ENCODE data around the gene PACC1.

Gene PACC1
- long read RNA-seq, donor 1, transcript TMEM206-201 (8 exons, 2,475 nt), result major isoform, 10 of 21 reads
- long read RNA-seq, donor 1, partial matches to known transcripts, result 11 of 21 reads
- long read RNA-seq, donor 1, other reads (novel, unspliced or antisense), result 0 of 21 reads
- long read RNA-seq, donor 2, partial matches to known transcripts, result 0 of 4 reads
- long read RNA-seq, donor 2, other reads (novel, unspliced or antisense), result 0 of 4 reads
- long read RNA-seq, donor 3, partial matches to known transcripts, result 0 of 4 reads
- long read RNA-seq, donor 3, other reads (novel, unspliced or antisense), result 0 of 4 reads
- long read RNA-seq, donor 4, partial matches to known transcripts, result 5 of 8 reads
- long read RNA-seq, donor 4, other reads (novel, unspliced or antisense), result 0 of 8 reads
- long read RNA-seq, donor 5, partial matches to known transcripts, result 0 of 2 reads
- long read RNA-seq, donor 5, other reads (novel, unspliced or antisense), result 0 of 2 reads
- long read RNA-seq, donor 6, partial matches to known transcripts, result 8 of 12 reads
- long read RNA-seq, donor 6, other reads (novel, unspliced or antisense), result 0 of 12 reads
- long read RNA-seq, donor 7, transcript TMEM206-201 (8 exons, 2,475 nt), result major isoform, 8 of 8 reads
- long read RNA-seq, donor 7, partial matches to known transcripts, result 0 of 8 reads
- long read RNA-seq, donor 7, other reads (novel, unspliced or antisense), result 0 of 8 reads
- long read RNA-seq, donor 8, transcript TMEM206-201 (8 exons, 2,475 nt), result major isoform, 8 of 15 reads
- long read RNA-seq, donor 8, partial matches to known transcripts, result 7 of 15 reads
- long read RNA-seq, donor 8, other reads (novel, unspliced or antisense), result 0 of 15 reads

DNA sequence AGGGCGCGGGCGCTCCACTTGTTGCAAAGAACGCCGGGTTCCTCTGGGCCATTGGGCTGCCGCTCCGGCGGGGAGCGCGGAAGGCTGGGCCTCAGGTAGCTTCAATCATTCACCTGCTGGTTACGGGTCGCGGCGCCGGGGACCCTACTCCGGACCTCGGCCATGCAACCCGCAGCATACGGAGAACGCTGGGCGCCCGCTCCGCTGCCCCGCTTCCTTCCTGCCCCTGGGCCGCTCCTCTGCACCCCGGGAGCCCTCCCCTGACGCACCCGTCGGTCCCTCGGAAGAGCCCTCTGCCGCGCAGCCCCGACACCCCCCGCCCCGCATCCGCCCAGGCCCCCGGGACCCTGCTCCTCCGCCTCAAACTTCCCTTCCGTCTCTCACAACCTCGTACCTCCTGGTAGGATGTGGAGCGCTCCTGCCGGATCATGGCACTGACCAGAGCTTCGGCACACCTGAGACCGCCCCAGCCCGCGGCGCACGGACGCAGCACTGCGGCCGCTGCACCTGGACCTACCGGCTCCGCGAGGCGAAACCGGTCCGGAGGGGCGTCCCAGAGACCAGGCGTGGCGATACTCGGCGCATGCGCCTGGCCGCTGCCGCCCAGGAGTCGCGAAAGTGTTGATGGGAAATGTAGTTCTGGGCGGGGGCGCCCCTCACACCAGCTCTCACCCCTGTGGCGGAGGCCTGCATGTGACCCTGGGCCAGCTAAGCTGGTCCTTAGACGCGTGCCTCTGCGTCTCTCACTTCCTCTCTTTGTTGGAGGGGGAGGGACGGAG, at the start of gene PACC1:
PACC1 (minus strand) TSS at position 559 of the 779 bp plus-strand sequence; CDS start at position 430, 129 bp downstream.
- peak; percentile 90 for DNase-seq

DNA sequence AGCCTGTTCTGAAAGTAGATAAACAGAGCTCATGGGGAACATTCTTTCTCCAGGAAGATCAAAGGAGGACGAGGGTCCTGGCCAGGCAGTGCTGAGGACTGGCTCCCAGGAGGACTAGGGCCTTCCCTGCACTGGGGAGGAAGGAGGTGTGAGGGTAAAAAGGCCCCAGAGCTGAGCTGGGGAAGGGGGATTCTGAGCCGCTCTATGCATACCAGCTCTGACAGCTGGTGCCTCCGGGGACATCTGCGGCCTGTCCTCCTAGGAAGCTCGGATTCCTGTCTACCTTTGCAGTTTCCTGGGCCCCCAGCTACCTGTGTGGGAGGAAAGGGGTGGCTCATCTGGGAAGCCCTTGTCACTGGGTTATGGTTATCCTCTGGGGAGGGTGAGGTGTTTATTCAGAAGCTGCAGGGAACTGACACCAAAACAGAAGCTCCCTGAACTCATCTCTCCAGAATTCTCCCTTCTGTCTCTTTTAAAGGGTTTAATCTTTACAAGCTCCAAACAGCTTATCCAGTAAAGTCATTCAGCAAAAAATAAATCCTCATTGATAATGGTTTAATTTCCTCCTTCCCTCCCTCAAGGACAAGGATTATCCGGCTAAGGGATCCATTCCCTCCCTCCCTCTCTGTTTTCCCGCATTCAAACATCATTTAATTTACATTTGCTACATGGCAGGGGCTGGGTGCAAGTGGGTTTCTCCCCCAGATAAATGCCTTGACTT, 49.0 kb upstream of the PACC1 start:
- no peak for DNase-seq

DNA sequence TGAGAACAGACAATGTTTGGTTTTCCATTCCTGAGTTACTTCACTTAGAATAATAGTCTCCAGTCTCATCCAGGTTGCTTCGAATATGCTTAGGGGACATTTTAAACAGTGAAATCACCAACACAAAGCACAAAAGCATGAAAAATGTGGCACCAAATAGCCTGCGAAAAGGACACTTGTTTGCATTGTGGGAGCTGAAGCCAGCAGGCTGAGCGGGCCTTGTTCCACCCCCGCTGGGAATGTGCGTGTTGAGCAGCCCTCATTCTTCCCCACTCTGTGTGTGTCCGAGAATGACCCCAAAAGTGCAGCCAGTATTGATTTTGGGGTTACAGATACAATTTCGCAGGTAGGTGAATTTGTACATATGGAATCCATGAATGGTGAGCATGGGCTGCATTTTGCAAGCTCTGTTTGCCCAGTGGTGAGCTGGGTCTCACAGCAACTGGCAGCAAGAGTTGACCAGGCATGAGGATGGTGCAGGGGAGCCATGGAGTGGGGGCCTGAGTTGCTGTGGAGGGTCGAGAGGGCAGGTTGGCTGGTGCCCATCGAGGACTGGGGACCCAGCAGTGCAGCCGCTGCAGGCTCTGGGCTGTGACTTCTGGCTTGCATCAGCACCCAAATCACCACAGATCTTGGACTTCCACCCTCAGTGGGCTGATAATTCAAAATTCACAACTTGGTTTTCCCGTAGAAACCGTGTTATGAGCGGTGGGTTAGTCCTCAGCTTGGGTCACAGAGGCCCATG, 47.4 kb upstream of the PACC1 start:
- no peak for DNase-seq

DNA sequence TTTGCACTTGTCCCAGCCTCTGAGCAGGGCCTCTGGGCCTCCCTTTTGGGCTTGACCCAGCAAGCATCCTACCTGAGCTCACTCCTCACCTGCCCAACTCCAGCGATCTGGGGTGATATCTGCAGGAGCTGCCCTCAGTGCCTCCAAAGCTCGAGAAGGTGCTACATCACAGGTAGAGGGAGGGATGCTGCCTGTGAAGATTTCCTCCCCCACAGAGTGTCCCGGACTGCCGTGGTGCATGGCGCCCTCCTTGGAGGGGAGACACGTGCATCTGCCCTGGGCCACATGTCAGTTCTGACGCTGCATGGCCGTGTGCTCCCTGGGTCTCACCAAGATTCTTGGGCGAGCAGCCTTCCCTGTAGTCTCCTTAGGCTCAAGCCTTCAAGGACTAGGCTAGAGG, 45.7 kb upstream of the PACC1 start:
- no peak for DNase-seq

DNA sequence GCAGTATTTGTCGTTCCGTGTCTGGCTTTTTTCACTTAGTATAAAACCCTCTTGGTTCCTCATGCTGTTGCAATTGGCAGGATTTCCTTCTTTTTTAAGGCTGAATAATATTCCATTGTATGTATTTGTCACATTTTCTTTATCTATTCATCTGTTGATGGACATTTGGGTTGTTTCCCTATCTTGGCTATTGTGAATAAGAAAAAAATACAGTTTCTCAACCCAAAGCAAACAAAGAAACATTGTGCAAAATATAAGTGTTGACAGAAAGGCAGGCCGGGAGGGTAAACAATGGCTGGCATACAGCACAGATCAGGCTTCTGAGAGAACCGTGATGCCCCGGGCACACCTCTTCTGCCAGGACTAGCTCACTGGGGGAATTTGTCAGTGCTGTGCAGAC, 45.0 kb upstream of the PACC1 start:
- DNase-seq, result no peak

DNA sequence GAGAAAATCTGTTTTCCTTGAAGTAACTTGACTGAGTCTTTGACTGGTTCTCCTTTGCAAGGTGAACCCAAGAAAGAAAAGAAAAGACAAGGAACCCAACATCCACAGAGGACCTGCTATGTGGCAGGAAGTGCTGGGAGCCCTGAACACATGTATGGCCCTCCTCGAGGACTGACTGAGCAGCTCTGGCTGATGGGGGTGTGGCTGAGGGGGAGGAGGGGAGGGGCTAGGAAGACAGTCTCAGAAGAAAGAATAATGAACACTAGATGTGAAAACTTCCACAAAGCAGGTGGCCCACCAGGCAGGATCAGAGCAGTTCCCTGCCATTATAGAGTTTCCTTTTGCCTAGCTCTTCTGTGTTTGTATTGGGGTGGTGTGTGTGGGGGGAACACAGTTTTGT, 44.1 kb upstream of the PACC1 start:
- no peak for DNase-seq

DNA sequence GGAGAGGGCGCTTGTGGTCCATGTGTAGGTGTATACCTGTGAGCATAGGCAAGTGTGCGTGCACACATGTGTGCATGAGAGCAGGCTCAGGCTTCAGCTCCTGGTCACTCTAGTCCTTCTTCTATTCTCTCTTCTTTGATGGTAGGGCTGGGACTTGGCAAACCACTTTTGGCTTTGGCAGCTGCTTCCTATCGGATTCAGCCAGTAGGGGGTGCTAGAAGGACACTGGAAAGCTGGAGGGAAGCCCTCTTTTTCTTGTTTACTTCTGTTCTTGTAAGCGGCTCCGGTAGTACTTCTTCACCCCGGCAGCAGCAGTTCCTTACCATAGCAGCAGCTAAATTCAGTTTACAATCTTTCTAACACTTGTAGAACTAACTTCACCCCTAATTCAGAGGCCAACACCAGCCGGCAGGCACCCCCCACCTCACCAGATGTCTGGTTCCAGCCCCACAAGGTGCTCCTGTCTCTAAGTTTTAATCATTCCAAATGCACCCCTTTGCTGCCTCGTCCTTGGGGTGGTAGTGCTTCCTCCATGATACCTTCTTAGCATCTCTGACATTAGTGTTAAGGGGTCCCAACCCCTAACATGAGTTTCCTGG, 43.2 kb upstream of the PACC1 start:
- no peak for DNase-seq

DNA sequence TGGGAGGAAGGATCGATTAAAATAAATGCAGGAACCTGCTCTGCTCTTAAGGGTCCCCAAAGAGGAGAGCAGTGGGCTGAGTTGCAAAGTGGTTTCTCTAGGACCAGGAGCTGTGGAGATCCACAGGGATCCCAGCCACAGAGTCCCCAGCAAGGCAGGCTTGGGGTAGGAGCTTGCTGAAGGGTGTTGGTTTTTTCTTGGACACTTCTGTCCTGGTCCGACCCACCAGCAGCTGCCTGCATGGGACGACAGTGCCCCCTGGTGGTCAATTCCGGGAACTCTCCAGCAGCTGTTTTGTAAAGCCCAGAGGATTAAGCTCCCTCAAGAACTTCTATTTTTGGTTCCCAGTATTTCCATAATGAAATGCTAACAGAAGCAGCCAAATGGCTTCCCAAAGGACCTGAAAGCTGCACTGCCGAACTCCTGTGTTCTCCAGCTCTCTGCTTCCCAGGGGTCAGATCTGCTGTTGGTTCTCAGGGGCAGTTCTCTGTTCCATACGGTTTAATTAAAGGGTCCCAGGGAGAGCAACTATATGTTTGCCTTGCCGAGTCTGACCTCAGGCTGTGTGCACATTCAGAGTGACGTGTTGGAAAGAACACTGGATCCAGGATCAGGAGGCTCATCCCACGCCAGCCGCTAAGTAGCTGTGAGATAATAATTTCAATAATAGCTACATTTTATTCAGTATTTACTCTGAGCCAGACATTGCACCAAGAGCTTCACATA, 41.3 kb upstream of the PACC1 start:
- no peak for DNase-seq

DNA sequence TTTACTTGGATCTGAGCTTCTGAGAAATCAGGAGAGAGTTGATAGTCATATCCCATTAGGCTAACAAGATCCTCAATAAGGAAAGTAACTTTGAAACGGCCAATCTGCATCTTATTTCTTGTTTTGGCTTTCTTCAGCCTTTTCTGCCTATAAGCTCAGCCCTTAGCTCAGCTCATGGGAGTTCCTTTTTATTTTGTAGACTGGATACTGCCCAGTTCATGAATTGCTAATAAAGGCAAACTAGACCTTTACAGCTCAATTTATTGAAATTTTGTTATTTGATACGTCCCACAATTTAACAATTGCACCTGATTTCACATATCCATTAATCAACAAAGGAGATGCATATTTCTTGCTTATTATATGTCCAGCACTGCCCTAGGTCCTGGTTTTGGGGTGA, 40.7 kb upstream of the PACC1 start:
- no peak for DNase-seq

DNA sequence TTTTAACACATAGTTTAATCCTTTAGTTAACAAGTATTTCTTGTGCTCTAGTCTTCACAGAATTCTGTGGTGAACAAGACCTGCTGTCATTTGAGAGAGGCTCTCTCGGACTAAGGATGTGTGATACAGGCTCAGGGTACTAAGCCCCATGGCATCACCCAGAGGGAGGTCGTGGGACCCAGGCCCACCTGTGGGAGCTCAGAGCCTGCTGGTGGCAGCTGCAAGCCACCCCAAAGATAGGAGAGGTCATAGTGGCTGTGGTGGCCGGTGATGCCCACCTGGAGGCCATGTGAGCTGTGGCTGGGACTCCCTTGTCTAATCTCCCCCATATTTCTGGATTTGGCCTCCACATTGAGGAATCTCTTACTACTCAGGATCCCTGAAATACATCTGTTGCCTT, 40.1 kb upstream of the PACC1 start:
- DNase-seq, result no peak

DNA sequence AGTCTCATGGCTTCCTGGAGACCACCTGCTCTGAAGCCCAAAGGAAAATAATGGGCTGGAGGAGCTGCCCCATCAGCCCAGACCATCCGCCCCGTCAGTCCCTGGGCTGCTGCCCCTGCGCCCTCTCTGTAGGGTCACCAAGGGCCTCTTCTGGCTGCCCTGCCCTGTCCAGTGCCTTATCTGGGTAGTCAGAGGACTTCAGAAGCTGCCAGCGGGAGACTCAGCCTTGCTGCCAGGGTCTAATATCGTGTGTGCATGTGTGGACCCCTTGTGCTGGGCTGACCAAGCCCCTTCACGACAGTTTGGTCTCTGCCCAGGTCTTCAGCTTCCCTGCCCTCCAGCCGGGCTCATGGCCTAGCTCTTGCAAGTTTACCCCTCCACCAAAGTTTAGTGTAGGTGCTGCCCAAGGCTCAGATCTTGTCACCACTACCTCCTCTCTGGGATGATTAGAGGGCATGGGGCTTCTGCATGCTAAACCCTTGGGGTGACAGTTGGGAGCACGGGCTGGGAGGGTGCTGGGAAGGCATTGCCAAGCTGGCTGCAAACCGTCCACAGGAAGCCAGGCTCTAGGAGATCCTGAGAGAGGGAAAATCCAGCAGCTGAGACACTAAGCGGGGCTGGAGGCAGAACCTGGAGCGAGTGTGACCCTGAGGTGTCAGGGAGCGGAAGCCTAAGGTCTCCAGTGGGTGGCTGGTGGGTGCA, 38.6 kb upstream of the PACC1 start:
- DNase-seq, result no peak

DNA sequence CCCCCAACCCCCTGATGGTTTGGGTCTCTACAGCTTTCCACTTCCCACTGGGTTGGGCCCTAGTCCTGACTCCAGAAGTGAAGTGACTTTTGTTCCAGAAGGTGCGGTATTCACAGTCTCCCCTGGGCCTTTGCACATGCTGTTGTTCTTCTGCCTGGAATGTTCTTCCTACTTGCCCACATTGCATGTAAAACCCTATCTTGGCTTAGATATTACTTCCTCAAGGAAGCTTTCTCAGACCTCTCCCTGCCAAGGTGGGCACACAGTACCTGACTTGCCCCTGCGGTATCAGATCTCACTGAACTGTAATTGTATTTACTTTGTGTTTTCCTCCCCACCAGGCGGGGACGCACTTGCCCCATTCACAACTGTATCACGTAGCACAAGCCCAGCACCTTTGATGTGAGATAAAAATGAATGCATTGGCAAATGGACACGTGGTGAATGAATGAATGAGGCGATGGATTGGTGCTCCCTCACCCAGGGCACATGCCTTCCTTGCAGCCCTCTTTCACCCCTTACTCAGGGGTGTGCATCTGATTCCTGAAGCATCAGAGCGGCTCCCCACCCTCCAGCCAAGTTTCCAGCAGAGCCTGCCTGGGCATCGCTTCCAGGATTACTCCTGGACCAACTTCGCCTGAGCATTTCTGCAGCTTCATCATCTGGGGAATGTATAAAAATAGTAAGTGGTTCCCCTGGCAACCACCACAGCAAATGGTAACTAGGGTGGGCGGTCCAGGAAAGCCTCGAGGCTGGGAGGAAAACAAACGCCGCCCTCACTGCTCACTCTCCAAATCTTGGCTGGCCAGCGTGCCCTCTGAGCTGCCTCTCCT, 37.9 kb upstream of the PACC1 start:
- no peak for DNase-seq

DNA sequence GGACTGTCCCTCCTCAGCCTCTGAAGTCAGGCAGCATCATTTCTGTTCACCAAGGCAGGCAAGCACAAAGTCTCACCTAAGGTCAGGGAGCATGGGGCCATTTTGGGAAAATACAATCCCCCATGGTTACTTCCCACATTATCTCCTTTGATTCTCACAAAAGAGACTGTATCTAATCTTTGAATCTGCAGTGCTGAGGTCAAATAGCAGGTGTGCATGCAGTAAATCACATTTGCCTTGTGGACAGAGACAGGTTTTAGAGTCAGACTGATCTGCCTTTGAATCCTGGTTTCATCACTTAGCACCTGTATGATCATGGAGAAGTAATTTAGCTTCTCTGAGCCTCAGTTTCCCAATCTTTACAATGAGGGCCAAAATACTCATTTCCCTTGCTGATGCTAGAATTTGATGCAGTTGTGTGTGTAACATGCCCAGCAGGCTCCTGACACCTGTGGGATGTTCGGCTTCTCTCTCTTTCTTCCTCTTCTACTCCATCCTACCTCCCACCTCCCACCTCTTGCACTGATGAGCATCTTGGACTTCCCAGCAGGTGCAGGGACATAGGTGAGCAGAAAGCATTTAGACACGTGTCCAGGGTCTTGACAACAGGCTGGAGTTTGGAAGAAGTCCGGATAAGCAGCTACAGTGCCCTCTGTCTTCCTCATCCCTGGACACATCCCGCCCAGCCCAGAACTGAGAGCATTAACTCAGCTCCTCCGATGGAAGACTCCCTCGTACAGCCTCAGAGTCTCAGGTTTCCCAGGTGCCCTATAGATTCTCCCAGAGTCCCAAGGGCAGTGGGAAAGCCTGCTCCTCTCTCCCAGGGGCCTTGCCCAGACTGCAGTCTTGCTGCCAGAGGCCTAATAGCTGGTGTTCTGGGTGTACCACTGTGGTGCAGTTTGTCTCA, 37.0 kb upstream of the PACC1 start:
- DNase-seq, result no peak

DNA sequence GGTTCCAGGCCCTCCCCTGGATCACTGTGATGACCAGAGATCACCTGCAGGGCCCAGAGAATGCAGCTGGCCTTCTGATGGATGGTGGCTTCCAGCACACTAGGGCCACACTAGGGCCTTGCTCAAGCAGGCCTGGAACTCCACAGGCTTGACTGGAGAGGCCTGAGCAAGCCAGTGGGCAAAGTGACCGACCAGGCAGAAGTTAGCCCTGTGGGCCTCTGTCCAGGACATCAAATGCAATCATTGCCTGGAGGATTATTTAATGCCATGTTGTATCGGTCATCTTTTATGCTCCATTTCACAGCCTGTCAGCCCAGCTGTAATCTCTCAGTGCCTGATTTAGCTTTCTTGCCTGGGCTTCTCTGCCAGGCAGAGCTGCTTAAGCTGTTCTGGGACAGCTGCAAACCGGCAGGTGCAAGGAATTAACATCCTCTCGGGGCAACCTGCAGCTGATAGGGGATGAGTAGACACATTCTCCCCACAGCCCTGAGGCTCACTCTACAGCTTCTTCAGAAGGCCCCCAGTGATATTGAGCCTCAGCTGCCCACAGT, 35.7 kb upstream of the PACC1 start:
- DNase-seq, result no peak

DNA sequence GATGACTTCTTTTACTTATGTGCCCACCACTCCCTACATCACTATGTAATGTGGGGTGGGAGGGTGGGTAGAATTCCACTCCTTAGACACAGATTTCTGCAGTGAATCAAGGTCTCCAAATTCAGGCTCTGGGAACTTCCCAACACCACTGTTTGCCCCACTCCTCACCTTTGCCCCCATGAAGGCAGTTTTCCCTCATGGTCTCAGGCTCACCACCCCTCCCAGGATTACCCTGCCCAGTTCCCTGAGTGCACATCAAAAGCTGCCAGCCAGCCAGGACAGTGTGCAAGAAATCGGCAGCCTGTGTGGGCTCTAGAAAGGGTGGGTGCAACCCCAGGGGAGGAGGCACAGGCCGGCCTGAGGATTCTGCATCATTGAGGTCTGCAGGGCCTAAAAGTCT, 32.8 kb upstream of the PACC1 start:
- DNase-seq, result no peak

DNA sequence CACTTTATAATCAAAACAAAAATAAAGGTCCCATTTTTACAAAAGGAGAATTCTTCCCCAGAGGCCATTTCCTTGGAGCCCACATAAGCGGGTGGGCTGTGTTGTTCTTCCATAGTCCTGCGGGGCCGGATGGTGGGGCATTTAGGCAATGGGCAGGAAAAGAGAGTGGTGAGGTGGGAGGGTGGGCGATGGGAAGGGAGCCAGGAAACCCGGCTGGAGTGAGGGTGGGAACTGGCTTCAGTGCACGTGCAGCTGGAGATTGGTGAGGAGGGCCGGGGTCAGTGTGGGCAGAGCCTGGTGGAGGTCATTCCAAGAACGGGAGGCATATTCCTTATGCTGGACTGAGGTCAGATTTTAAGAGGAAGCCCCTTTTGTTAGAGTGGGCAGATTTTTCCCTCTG, 31.6 kb upstream of the PACC1 start:
- no peak for DNase-seq

DNA sequence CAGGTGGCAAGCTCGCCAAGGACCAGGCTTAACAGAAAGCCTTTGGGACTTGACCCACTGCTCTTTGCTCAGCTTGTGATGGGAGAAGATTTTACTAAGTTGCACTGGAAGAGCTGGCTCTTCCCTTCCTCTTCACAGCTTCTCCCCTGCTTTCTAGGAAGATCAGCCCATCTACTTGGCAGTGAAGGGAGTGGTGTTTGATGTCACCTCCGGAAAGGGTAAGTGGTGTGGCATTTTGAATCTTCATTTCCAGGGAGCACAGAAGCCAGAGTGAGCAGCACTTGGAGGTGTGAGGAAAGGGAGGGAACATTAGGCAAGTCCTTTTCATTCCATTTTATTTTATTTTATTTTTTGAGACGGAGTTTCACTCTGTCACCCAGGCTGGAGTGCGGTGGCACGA, 27.7 kb upstream of the PACC1 start:
- DNase-seq, result no peak

All from right kidney (tissue), 9 donors.